ENCODE data around the gene ARL10.

Gene ARL10

GRCh38 chr5:176365351-176366231 is at the start of gene ARL10:
TSS of gene ARL10 (plus strand) at chr5:176365487. CDS start at chr5:176365564, 77 bp downstream.
- no peak for DNase-seq

- no peak for DNase-seq
These were observed 47.5 kb upstream of the ARL10 start for GRCh38 chr5:176317534-176318374.

GRCh38 chr5:176319827-176320554 is 45.3 kb upstream of the ARL10 start:
- DNase-seq, result no peak

GRCh38 chr5:176320577-176320976 is 44.7 kb upstream of the ARL10 start:
- DNase-seq, result no peak

- no peak for DNase-seq
These were observed 31.1 kb upstream of the ARL10 start for GRCh38 chr5:176334031-176334770.

- DNase-seq, result no peak
These were observed 27.4 kb upstream of the ARL10 start for GRCh38 chr5:176337913-176338312.

- DNase-seq, result no peak
These were observed 26.0 kb upstream of the ARL10 start for GRCh38 chr5:176339304-176339703.

- DNase-seq, result no peak
These were observed 23.7 kb upstream of the ARL10 start for GRCh38 chr5:176341325-176342157.

GRCh38 chr5:176342158-176342483 is 23.2 kb upstream of the ARL10 start:
- DNase-seq, result no peak

GRCh38 chr5:176342766-176343458 is 22.4 kb upstream of the ARL10 start:
- DNase-seq, result no peak

- DNase-seq, result no peak
These were observed 14.9 kb upstream of the ARL10 start for GRCh38 chr5:176350416-176350815.

GRCh38 chr5:176352116-176352878 is 13.0 kb upstream of the ARL10 start:
- no peak for DNase-seq

GRCh38 chr5:176353533-176353932 is 11.8 kb upstream of the ARL10 start:
- DNase-seq, result no peak

GRCh38 chr5:176355400-176356178 is 9.7 kb upstream of the ARL10 start:
- DNase-seq, result no peak

- DNase-seq, result no peak
These were observed 9.1 kb upstream of the ARL10 start for GRCh38 chr5:176356179-176356566.

- DNase-seq, result no peak
These were observed 5.6 kb upstream of the ARL10 start for GRCh38 chr5:176359658-176360057.

- no peak for DNase-seq
These were observed 4.3 kb upstream of the ARL10 start for GRCh38 chr5:176360894-176361436.

- DNase-seq, result peak; percentile 37
These were observed 3.7 kb upstream of the ARL10 start, which contains the start of gene KIAA1191 for GRCh38 chr5:176361437-176362232. TSS of gene KIAA1191 (minus strand) at chr5:176361764. CDS start at chr5:176359508, 2,256 bp downstream.
